ENCODE measurements around the gene CEP55. TPM values are rescaled to one million over a fixed set of nuclear protein-coding genes. Genes with fewer than 3 reads are reported as not detected.

The CEP55 gene
- polyA plus RNA-seq, 1 donor (not counting 4 experiments of a cell fraction or from before 2014, with no cell fraction given): 25.4 TPM

- no peak overlapping the region for H3K4me3 ChIP-seq (ENCODE audit: control insufficient read depth in 2 of 3, extremely low read depth in 1 of 3, insufficient read depth in 2 of 3, low read depth in 1 of 3, low read length in 3 of 3)
- dilution Hi-C loops (cut with MboI; ENCODE audit: extremely low pct_ligation_motif_present, low sequenced_read_pairs): no loop called here
- peaks cover 3 to 19% of the 10 kb centered on the region in 2 experiments for H3K36me3 ChIP-seq (ENCODE audit: control insufficient read depth in 2 of 2, extremely low read depth in 1 of 2, insufficient read depth in 2 of 2, low read length in 2 of 2)
- no peak for FAIRE-seq
- no peaks in the 10 kb centered on the region for H3K9me1 ChIP-seq (ENCODE audit: control insufficient read depth, extremely low read depth, insufficient read depth, low read length)
- no peaks in the 10 kb centered on the region for H3K4me1 ChIP-seq (ENCODE audit: control insufficient read depth, extremely low read depth, insufficient read depth, low read length)
- DNase-seq (ENCODE audit: low read depth, low spot score): no peak
- H3K9me3 ChIP-seq (ENCODE audit: control insufficient read depth, low read depth, low read length): no peaks in the 10 kb centered on the region
- TF ChIP-seq EZH2 (IDR thresholded peaks at IDR 0.05; ENCODE audit: low read length): no peak
- no peak for TF ChIP-seq CTCF (optimal IDR thresholded peaks at IDR 0.05 in 1 of 3, IDR thresholded peaks at IDR 0.05 in 1 of 3, conservative IDR thresholded peaks at IDR 0.05 in 1 of 3; ENCODE audit: extremely low read depth in 1 of 3, insufficient read depth in 2 of 3, low read length in 3 of 3)
- H3K27ac ChIP-seq (ENCODE audit: control insufficient read depth, insufficient read depth, low read length): no peak overlapping the region
- H3K27me3 ChIP-seq (ENCODE audit: control insufficient read depth, extremely low read depth, insufficient read depth, low read length): no peaks in the 10 kb centered on the region
- no peaks in the 10 kb centered on the region for H4K20me1 ChIP-seq (ENCODE audit: control insufficient read depth, extremely low read depth, insufficient read depth, low read length)
- H2AFZ ChIP-seq (ENCODE audit: control insufficient read depth, low read length): no peak overlapping the region
- H3K4me2 ChIP-seq (ENCODE audit: control insufficient read depth, extremely low read depth, insufficient read depth, low read depth, low read length): no peak overlapping the region
- H3K9ac ChIP-seq (ENCODE audit: control insufficient read depth, extremely low read depth, insufficient read depth, low read length): no peak overlapping the region
- no peaks in the 10 kb centered on the region for H3K79me2 ChIP-seq (ENCODE audit: control insufficient read depth, insufficient read depth, low read length)
These were observed 16.2 kb downstream of the CEP55 start for GRCh38 chr10:93512565-93512964.

- Histone ChIP-seq H3K9me1 (ENCODE audit: control insufficient read depth, extremely low read depth, insufficient read depth, low read length) (no peaks in the 10 kb centered on the region), H3K9ac (ENCODE audit: control insufficient read depth, extremely low read depth, insufficient read depth, low read length) (no peak overlapping the region), H3K27me3 (ENCODE audit: control insufficient read depth, extremely low read depth, insufficient read depth, low read length) (no peaks in the 10 kb centered on the region), H3K27ac (ENCODE audit: control insufficient read depth, insufficient read depth, low read length) (no peak overlapping the region), H3K4me2 (ENCODE audit: control insufficient read depth, extremely low read depth, insufficient read depth, low read depth, low read length) (no peak overlapping the region), H3K36me3 (ENCODE audit: control insufficient read depth in 2 of 2, extremely low read depth in 1 of 2, insufficient read depth in 2 of 2, low read length in 2 of 2) (peaks cover 3 to 22% of the 10 kb centered on the region in 2 experiments), H3K4me1 (ENCODE audit: control insufficient read depth, extremely low read depth, insufficient read depth, low read length) (no peaks in the 10 kb centered on the region), H3K4me3 (ENCODE audit: control insufficient read depth in 2 of 3, extremely low read depth in 1 of 3, insufficient read depth in 2 of 3, low read depth in 1 of 3, low read length in 3 of 3) (no peak overlapping the region), H4K20me1 (ENCODE audit: control insufficient read depth, extremely low read depth, insufficient read depth, low read length) (no peaks in the 10 kb centered on the region), H3K79me2 (ENCODE audit: control insufficient read depth, insufficient read depth, low read length) (no peaks in the 10 kb centered on the region), H2AFZ (ENCODE audit: control insufficient read depth, low read length) (no peak overlapping the region), H3K9me3 (ENCODE audit: control insufficient read depth, low read depth, low read length) (no peaks in the 10 kb centered on the region)
- TF ChIP-seq EZH2 (IDR thresholded peaks at IDR 0.05; ENCODE audit: low read length) (no peak), CTCF (optimal IDR thresholded peaks at IDR 0.05 in 1 of 3, IDR thresholded peaks at IDR 0.05 in 1 of 3, conservative IDR thresholded peaks at IDR 0.05 in 1 of 3; ENCODE audit: extremely low read depth in 1 of 3, insufficient read depth in 2 of 3, low read length in 3 of 3) (no peak)
- no peak for FAIRE-seq
- no peak for DNase-seq (ENCODE audit: low read depth, low spot score)
- dilution Hi-C loops (cut with MboI; ENCODE audit: extremely low pct_ligation_motif_present, low sequenced_read_pairs): no loop called here
These were observed 16.7 kb downstream of the CEP55 start for GRCh38 chr10:93513091-93513490.

Data from keratinocyte (primary cell).